Brain microvascular endothelial cell (primary cell): ENCODE measurements around the gene NRG2.

Experiments used
- DNase-seq: peaks from one replicate; pipeline ENCODE4 v3.0.0-alpha.2; 2020
- H3K27ac ChIP-seq: fragments of 250-450 bp; sonication (Bioruptor Pico); 2 replicates; pipeline ENCODE4 v1.5.1; 2020; ENCODE audit warnings: mild to moderate bottlenecking, moderate library complexity
- H3K27me3 ChIP-seq: fragments of 250-450 bp; sonication (Bioruptor Pico); replicated peaks from 2 replicates; pipeline ENCODE4 v1.5.1; 2020; ENCODE audit warnings: mild to moderate bottlenecking
- H3K36me3 ChIP-seq: fragments of 250-450 bp; sonication (Bioruptor Pico); replicated peaks from 2 replicates; pipeline ENCODE4 v1.5.1; 2020; ENCODE audit warnings: mild to moderate bottlenecking
- H3K4me3 ChIP-seq: 2 replicates; pipeline ENCODE4 v1.5.1; 2011; ENCODE audit warnings: low read depth, mild to moderate bottlenecking, control low read depth, low read length, moderate library complexity
- in situ Hi-C: cut with HindIII; loops from 2 replicates; pipeline ENCODE4 v1.10.0; 2017; ENCODE audit warnings: low sequenced_read_pairs, low pct_ligation_motif_present
- TF ChIP-seq, protein P1 (sequence below): IDR thresholded peaks from 2 replicates; pipeline ENCODE4 v1.5.1; 2011; ENCODE audit warnings: low read depth, mild to moderate bottlenecking, moderate library complexity, low read length, control low read depth, inconsistent platforms; ENCODE audit errors: missing control alignments

Gene NRG2

DNA sequence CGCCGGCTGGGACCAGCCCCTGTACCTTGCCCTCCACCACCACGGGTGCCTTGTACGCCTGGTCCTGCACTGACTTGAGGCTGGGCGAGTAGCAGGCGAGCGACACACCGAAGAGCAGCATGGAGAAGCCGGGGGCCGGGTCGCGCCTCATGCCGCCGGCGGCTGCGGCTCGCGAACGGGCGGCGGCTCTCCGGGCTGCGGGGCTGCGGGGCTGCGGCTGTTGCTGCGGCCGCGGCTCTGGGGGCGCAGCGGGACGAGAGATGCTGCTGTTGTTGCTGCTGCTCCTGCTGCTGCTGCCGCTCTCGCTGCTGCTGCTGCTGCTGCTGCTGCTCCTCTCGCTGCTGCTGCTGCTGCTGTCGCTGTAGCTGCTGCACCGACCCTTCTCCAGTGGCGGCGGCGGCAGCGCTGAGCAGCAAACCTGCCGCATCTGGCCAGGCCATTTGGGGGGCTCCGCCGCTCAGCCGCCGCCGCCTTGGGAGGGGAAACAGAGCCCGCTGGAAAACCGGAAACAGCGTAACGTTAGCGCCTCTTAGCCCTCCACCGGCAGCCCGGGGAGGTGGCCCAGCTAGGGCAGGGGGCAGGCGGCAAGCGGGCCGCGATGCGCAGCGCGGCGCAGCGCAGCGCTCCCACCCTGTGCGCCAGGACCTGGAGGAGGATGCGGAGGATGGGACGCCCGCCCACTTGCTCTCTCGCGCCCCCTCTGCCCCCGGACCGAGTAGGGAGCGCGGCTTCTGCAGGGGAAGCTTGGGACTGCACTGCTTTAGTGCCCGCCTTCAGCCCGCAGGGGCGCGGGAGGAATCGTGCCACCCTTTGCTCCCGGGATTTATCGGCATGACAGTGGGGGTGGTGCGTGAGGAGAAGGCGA is at the start of gene NRG2:
Gene NRG2 (minus strand): TSS at position 657 of the 865 bp plus-strand sequence.
- TF ChIP-seq, protein P1, sequence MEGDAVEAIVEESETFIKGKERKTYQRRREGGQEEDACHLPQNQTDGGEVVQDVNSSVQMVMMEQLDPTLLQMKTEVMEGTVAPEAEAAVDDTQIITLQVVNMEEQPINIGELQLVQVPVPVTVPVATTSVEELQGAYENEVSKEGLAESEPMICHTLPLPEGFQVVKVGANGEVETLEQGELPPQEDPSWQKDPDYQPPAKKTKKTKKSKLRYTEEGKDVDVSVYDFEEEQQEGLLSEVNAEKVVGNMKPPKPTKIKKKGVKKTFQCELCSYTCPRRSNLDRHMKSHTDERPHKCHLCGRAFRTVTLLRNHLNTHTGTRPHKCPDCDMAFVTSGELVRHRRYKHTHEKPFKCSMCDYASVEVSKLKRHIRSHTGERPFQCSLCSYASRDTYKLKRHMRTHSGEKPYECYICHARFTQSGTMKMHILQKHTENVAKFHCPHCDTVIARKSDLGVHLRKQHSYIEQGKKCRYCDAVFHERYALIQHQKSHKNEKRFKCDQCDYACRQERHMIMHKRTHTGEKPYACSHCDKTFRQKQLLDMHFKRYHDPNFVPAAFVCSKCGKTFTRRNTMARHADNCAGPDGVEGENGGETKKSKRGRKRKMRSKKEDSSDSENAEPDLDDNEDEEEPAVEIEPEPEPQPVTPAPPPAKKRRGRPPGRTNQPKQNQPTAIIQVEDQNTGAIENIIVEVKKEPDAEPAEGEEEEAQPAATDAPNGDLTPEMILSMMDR = peak; percentile 61
- in situ Hi-C loops = no loop called here
- H3K27ac ChIP-seq = no peak within 1 kb of the TSS
- H3K36me3 ChIP-seq = no peaks in the 10 kb centered on the region
- peak within 1 kb of the TSS; percentile 57 for H3K4me3 ChIP-seq
- peaks cover 9% of the 10 kb centered on the region for H3K27me3 ChIP-seq
- DNase-seq = peak; percentile 22

DNA sequence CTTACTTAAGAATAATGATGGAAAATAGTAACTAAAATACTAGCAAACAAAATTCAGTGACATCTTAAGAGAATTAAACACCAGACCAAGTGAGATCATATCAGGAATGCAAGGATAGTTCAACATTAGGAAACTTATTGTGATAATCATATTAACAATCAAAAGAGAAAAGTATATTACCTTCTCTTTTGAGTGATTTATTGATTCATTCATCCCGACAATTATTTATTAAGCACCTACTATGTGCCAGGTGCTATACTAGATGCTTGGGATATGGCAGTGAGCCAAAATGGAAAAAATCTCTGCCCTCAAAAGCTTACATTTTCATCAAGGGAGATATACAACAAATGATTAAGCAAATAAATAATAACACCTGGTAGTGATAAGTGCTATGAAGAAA is 47.2 kb upstream of the NRG2 start:
- no peak overlapping the region for H3K27ac ChIP-seq
- DNase-seq = no peak
- no peak overlapping the region for H3K4me3 ChIP-seq
- H3K36me3 ChIP-seq = no peaks in the 10 kb centered on the region
- in situ Hi-C loops = no loop called here
- peaks cover 3% of the 10 kb centered on the region for H3K27me3 ChIP-seq
- TF ChIP-seq, protein P1 = no peak

DNA sequence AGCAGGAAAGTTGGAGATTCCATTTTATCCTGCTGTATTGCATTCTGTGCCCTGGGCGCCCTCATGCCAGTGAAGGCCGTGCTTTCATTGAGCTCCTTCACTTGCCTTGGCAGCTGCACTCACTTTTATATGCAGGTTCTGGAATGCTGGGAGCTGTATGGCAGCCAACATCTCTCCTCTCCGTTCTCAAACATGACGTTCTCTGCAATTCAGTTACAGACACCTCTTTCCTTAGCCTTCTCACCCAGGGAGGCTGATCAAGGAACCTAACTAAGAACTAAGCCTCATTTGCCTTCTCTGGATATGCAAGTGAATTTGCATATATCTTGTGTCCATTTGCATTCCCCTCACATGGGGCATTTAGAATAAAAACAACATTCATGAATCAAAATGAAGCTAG is 41.4 kb upstream of the NRG2 start:
- DNase-seq = no peak
- H3K27ac ChIP-seq = no peak overlapping the region
- no peaks in the 10 kb centered on the region for H3K36me3 ChIP-seq
- TF ChIP-seq, protein P1 = no peak
- no peak overlapping the region for H3K4me3 ChIP-seq
- peaks cover 17% of the 10 kb centered on the region for H3K27me3 ChIP-seq
- in situ Hi-C loops = no loop called here

DNA sequence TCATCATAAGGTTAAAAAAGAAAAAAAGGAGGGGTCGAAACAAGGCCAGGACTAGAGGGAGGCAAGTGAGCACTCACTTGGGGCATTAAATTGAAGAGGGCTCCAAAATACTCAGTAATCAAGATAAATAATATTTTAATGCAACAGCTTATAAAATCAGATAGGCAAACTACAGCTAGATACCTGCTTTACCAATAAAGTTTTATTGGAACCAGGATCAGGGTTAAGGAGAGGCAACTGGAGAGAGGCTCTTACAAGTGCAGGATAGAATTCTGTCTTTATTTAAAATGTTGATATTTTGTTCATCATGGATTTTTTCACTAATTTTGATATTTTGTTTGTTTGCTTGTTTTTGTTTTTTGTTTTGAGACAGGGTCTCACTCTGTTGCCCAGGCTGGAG is 40.6 kb upstream of the NRG2 start:
- Histone ChIP-seq H3K27me3 (peaks cover 17% of the 10 kb centered on the region), H3K36me3 (no peaks in the 10 kb centered on the region), H3K4me3 (no peak overlapping the region), H3K27ac (no peak overlapping the region)
- DNase-seq = no peak
- in situ Hi-C loops = no loop called here
- TF ChIP-seq, protein P1 = no peak

DNA sequence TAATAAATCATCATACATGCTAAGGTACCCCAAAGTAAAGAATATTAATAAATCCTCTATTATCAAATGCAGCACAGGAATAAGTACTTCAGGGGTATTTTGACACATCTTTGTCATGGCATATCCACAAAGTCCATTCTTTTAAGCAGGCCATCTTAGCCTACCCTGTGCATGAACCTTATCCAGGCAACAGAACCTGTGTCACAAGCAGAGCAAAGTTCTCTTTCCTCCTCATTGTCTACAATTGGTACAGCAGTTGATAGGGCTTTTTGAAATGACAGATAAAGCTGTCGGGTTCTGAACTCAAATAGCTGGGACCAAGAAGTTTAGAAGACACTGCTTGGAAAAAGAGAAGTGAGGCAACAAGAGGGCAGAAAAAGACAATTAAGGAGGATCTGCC is 40.0 kb upstream of the NRG2 start:
- TF ChIP-seq, protein P1 = no peak
- Histone ChIP-seq H3K36me3 (no peaks in the 10 kb centered on the region), H3K27me3 (peaks cover 17% of the 10 kb centered on the region), H3K27ac (no peak overlapping the region), H3K4me3 (no peak overlapping the region)
- in situ Hi-C loops = no loop called here
- no peak for DNase-seq
